Activated B cell treated with CpG ODN at 0.5 μM for 24 hours (primary cell): Measurements from ENCODE around the gene PIGC. TPM values are rescaled to one million over a fixed set of nuclear protein-coding genes. Genes with fewer than 3 reads are reported as not detected.

Source experiments
- ATAC-seq: fragments of 200-7000 bp; cut with Tn5 transposase; one replicate; pipeline ENCODE4 v1.10.0; 2021; ENCODE audit warnings: low read depth, mild to moderate bottlenecking, moderate library complexity
- CTCF ChIA-PET: fragments of 350-600 bp; sonication (Branson Sonifier 250); formaldehyde crosslinking; loops from one replicate; lab custom pipeline; 2021; ENCODE audit warnings: antibody characterized with exemption; lab: Charles Lee
- POLR2A ChIA-PET: fragments of 350-600 bp; sonication (Branson Sonifier 250); formaldehyde crosslinking; loops from one replicate; lab custom pipeline; 2021; ENCODE audit warnings: antibody characterized with exemption; lab: Charles Lee
- DNase-seq: peaks from one replicate; pipeline ENCODE4 v3.0.0; 2022
- H3K27ac Mint-ChIP-seq: one replicate; pipeline ENCODE4 v1.8.0; 2020; ENCODE audit warnings: mixed read lengths
- H3K27me3 Mint-ChIP-seq: one replicate; pipeline ENCODE4 v1.8.0; 2021; ENCODE audit warnings: mixed read lengths
- H3K36me3 Mint-ChIP-seq: one replicate; pipeline ENCODE4 v1.8.0; 2021; ENCODE audit warnings: low read depth, mixed read lengths
- H3K4me1 Mint-ChIP-seq: one replicate; pipeline ENCODE4 v1.8.0; 2021; ENCODE audit warnings: mixed read lengths
- H3K4me3 Mint-ChIP-seq: one replicate; pipeline ENCODE4 v1.8.0; 2020; ENCODE audit warnings: mild to moderate bottlenecking, mixed read lengths
- H3K9me3 Mint-ChIP-seq: one replicate; pipeline ENCODE4 v1.8.0; 2020; ENCODE audit warnings: mixed read lengths
- intact Hi-C: fragments of 100-400 bp; cut with micrococcal nuclease; formaldehyde crosslinking; loops from one replicate; pipeline ENCODE4 v1.15.1; 2024
- total RNA-seq: library from RNA; stranded (reverse); gene quantifications from 2 replicates; pipeline ENCODE4 v1.2.3, GENCODE V29; 2022
- TF ChIP-seq, protein P1 (sequence below): fragments of 200-600 bp; IDR thresholded peaks from one replicate; pipeline ENCODE4 v1.8.0; 2022; ENCODE audit warnings: antibody characterized with exemption, mild to moderate bottlenecking

Gene PIGC
- total RNA-seq, 1 donor from 2014 or later, result 24.2 TPM

DNA sequence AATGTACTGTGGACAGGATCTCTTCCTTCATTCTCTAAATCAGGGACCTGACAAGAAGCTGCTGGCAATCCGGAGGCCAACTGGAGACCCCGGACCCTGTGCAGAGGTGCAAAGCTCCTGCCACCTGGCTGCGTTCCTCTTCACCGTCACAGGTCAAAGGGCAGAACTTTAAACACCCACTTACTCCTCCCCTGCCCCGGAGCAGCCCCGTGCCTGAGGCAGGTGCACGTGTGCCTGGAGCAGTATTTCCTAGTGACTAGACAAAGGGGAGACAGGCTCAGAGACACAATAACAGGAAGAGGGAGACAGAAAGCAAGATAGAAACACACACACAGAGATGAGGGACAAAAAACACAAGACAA is 6.6 kb upstream of the PIGC start:
- TF ChIP-seq, protein P1, sequence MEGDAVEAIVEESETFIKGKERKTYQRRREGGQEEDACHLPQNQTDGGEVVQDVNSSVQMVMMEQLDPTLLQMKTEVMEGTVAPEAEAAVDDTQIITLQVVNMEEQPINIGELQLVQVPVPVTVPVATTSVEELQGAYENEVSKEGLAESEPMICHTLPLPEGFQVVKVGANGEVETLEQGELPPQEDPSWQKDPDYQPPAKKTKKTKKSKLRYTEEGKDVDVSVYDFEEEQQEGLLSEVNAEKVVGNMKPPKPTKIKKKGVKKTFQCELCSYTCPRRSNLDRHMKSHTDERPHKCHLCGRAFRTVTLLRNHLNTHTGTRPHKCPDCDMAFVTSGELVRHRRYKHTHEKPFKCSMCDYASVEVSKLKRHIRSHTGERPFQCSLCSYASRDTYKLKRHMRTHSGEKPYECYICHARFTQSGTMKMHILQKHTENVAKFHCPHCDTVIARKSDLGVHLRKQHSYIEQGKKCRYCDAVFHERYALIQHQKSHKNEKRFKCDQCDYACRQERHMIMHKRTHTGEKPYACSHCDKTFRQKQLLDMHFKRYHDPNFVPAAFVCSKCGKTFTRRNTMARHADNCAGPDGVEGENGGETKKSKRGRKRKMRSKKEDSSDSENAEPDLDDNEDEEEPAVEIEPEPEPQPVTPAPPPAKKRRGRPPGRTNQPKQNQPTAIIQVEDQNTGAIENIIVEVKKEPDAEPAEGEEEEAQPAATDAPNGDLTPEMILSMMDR, result no peak
- CTCF ChIA-PET, result interaction anchor here (0.9 to 3.6 kb wide), 4 partner anchors 10 to 271 kb away, joined by 3 to 21 read pairs (median 4); no protein-coding TSS in a partner anchor
- no peak overlapping the region for H3K4me3 Mint-ChIP-seq
- H3K36me3 Mint-ChIP-seq, result no peaks in the 10 kb centered on the region
- H3K4me1 Mint-ChIP-seq, result no peaks in the 10 kb centered on the region
- intact Hi-C loops, result loop anchor here (1.0 kb wide), 1 partner anchor 269 kb away; no protein-coding TSS in a partner anchor
- no peak overlapping the region for H3K27ac Mint-ChIP-seq
- H3K9me3 Mint-ChIP-seq, result no peaks in the 10 kb centered on the region
- POLR2A ChIA-PET, result no interaction called here
- ATAC-seq (no peak), DNase-seq (no peak)
- H3K27me3 Mint-ChIP-seq, result no peaks in the 10 kb centered on the region

DNA sequence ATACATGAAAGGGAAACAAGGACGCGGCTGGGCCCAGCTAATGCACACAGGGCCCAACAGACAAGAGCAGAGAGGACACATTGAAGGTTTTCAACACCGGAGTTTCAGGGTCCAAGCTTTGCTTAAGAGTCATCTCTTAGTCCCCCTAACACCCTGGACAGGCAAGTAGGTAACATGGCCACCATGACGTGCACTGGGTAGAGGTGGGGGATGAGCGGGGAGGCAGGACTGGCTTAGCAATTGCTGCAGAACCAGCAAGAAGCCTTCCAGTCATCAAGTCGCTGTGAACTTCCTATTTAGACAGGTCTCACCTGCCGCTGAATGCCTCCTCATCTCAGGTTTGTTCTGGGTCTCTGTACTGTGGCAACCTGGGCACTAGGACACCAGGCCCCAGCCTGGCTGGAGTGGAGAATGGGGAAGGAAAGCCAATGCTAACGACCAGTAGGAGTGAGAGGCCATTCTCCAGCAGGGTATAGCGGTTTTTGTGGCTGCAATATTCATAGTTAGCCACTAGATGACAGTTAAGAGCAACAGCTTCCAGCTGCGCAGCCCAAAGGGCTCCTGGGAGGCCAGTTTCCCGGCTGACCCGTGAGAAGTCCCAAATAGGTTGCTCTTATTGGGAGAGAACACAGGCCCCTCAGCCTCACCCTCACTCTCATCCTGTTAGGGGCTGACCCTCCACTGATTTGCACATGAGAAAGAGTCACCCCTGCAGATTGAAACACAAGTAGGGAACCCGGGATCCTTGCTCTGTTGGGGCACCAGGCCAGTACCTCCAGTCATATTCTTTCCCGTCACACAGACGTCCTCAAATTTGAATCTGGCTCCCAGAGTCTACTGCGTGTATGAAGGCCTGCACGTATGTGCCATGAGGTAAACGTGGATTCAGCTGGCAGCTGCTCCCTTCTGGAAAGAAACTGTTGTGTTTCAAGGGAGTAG is 6.0 kb upstream of the PIGC start:
- intact Hi-C loops, result loop anchor here (1.0 kb wide), 1 partner anchor 269 kb away; no protein-coding TSS in a partner anchor
- DNase-seq, result no peak
- ChIA-PET CTCF (interaction anchor here (0.9 to 3.6 kb wide), 4 partner anchors 41 to 360 kb away, joined by 3 to 21 read pairs (median 4); no protein-coding TSS in a partner anchor), POLR2A (no interaction called here)
- TF ChIP-seq, protein P1, result no peak
- ATAC-seq, result peak; percentile 98
- no peak overlapping the region for H3K27ac Mint-ChIP-seq
- H3K36me3 Mint-ChIP-seq, result no peaks in the 10 kb centered on the region
- H3K9me3 Mint-ChIP-seq, result no peaks in the 10 kb centered on the region
- no peak overlapping the region for H3K4me3 Mint-ChIP-seq
- H3K4me1 Mint-ChIP-seq, result no peaks in the 10 kb centered on the region
- no peaks in the 10 kb centered on the region for H3K27me3 Mint-ChIP-seq

DNA sequence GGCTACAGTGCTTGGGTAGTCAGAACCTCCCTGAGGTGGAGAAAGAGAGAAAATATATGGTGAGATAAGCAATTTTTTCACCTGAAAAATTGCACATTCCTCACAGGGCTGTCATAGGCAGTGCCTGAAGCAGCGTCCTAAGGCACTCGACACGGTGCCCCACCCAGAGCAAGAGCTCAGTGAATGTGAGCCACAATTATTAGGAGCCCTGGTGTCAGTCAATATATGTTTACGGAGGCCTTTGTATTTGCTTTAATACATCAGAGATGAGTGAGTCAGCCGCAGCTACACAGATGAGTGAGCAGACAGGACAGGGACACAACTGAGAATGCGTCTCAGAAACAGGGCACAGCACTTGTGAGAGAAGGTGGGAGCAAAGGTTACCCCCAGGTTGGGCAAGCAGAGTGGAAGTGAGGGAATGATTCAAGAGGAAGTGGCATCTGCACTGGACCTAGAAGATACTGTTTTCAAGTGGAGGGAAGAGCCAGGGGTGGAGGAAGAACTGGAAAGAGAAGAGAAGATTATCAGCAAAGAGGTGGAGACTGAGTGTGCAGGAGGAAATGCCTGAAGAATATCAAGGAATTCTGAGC is 5.2 kb upstream of the PIGC start:
- no peak for DNase-seq
- Mint-ChIP-seq H3K27ac (no peak overlapping the region), H3K27me3 (no peaks in the 10 kb centered on the region), H3K9me3 (no peaks in the 10 kb centered on the region), H3K4me3 (no peak overlapping the region), H3K4me1 (peaks cover 5% of the 10 kb centered on the region), H3K36me3 (no peaks in the 10 kb centered on the region)
- TF ChIP-seq, protein P1, result no peak
- ChIA-PET CTCF (interaction anchor here (0.9 to 3.6 kb wide), 2 partner anchors 271 to 359 kb away, joined by 3 to 21 read pairs; no protein-coding TSS in a partner anchor), POLR2A (no interaction called here)
- intact Hi-C loops, result no loop called here
- no peak for ATAC-seq

DNA sequence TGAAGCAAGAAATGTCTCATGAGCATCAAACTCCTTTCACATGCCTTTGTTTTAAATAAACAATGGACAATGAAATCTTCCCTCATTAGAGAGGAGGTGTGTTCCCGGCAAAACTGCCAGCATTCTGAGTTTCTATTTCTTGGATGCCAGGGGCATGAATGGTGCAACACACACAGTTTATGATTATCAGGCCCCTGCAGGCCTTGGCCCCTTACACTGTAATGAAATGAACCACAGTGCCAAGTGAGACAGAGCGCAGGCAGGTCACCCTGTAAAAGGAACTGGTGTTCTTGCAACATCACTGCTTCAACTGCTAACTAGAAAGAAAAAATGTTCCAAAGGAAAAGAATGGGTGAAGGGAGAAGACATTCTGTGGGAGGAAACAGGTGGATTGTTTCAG is 3.8 kb upstream of the PIGC start:
- ATAC-seq, result no peak

More for the DNA sequence above, 3.8 kb upstream of the PIGC start:
- peaks cover 14% of the 10 kb centered on the region for H3K4me1 Mint-ChIP-seq
- H3K27ac Mint-ChIP-seq, result no peak overlapping the region
- ChIA-PET POLR2A (no interaction called here), CTCF (no interaction called here)
- H3K27me3 Mint-ChIP-seq, result no peaks in the 10 kb centered on the region
- H3K4me3 Mint-ChIP-seq, result no peak overlapping the region
- TF ChIP-seq, protein P1, result no peak
- H3K9me3 Mint-ChIP-seq, result no peaks in the 10 kb centered on the region
- intact Hi-C loops, result no loop called here
- peaks cover 2% of the 10 kb centered on the region for H3K36me3 Mint-ChIP-seq
- no peak for DNase-seq
